GM23338 (cell line): ENCODE data around the gene SESN1. TPM values are rescaled to one million over a fixed set of nuclear protein-coding genes. Genes with fewer than 3 reads are reported as not detected.

Experiments
- ATAC-seq: fragments of 200-7000 bp; cut with Tn5 transposase; 3 replicates; pipeline ENCODE4 v1.9.1; 2020
- DNase-seq: peaks from one replicate; pipeline ENCODE4 v3.0.0-alpha.2; 2015; ENCODE audit warnings: low spot score
- H2AFZ ChIP-seq: fragments of 200-600 bp; sonication (generic); 2 replicates; pipeline ENCODE4 v1.8.0; 2016; ENCODE audit warnings: antibody characterized with exemption, mild to moderate bottlenecking, moderate library complexity
- H3F3A ChIP-seq: fragments of 200-600 bp; sonication (generic); replicated peaks from 2 replicates; pipeline ENCODE4 v1.8.0; 2017; ENCODE audit warnings: antibody characterized with exemption, mixed run types, low read depth
- H3K27ac ChIP-seq: fragments of 200-600 bp; sonication (generic); 2 replicates; pipeline ENCODE4 v1.6.1; 2016; ENCODE audit warnings: low read depth
- H3K27me3 ChIP-seq: fragments of 200-600 bp; sonication (generic); 2 replicates; pipeline ENCODE4 v1.8.0; 2016; ENCODE audit warnings: mild to moderate bottlenecking, mixed run types, moderate library complexity; ENCODE audit not compliant: insufficient read depth
- H3K36me3 ChIP-seq: fragments of 200-600 bp; sonication (generic); 2 replicates; pipeline ENCODE4 v1.8.0; 2016; ENCODE audit warnings: mild to moderate bottlenecking; ENCODE audit not compliant: insufficient read depth
- H3K4me1 ChIP-seq: fragments of 200-600 bp; sonication (generic); 2 replicates; pipeline ENCODE4 v1.8.0; 2016; ENCODE audit warnings: mild to moderate bottlenecking, moderate library complexity; ENCODE audit not compliant: insufficient read depth
- H3K4me2 ChIP-seq: fragments of 200-600 bp; sonication (generic); 2 replicates; pipeline ENCODE4 v1.7.1; 2017; ENCODE audit warnings: mixed run types
- H3K4me3 ChIP-seq: fragments of 200-600 bp; sonication (generic); 2 replicates; pipeline ENCODE4 v1.6.1; 2016; ENCODE audit warnings: mixed run types
- H3K79me2 ChIP-seq: fragments of 200-600 bp; sonication (generic); replicated peaks from 2 replicates; pipeline ENCODE4 v1.8.0; 2017; ENCODE audit warnings: mild to moderate bottlenecking; ENCODE audit not compliant: insufficient read depth
- H3K9me2 ChIP-seq: fragments of 200-600 bp; sonication (generic); 2 replicates; pipeline ENCODE4 v1.8.0; 2017; ENCODE audit not compliant: insufficient read depth
- H4K20me1 ChIP-seq: fragments of 200-600 bp; sonication (generic); replicated peaks from 2 replicates; pipeline ENCODE4 v1.8.0; 2017; ENCODE audit warnings: mild to moderate bottlenecking; ENCODE audit not compliant: insufficient read depth
- H3K27ac Mint-ChIP-seq: 2 replicates; pipeline ENCODE4 v1.8.0; 2020; ENCODE audit warnings: inconsistent platforms, mild to moderate bottlenecking, moderate library complexity, mixed read lengths
- H3K27me3 Mint-ChIP-seq: 3 replicates; pipeline ENCODE4 v1.8.0; 2022; ENCODE audit warnings: low read depth, mild to moderate bottlenecking, moderate library complexity, mixed read lengths, inconsistent platforms; ENCODE audit not compliant: insufficient read depth, poor library complexity
- H3K36me3 Mint-ChIP-seq: 3 replicates; pipeline ENCODE4 v1.8.0; 2021; ENCODE audit warnings: low read depth, mild to moderate bottlenecking, inconsistent platforms, moderate library complexity, mixed read lengths
- H3K4me1 Mint-ChIP-seq: 3 replicates; pipeline ENCODE4 v1.8.0; 2020; ENCODE audit warnings: mild to moderate bottlenecking, inconsistent platforms, mixed read lengths
- H3K4me3 Mint-ChIP-seq: 3 replicates; pipeline ENCODE4 v1.8.0; 2021; ENCODE audit warnings: moderate library complexity, mild to moderate bottlenecking, inconsistent platforms, mixed read lengths
- H3K9me3 Mint-ChIP-seq: 3 replicates; pipeline ENCODE4 v1.8.0; 2020; ENCODE audit warnings: moderate library complexity, mild to moderate bottlenecking, inconsistent platforms, mixed read lengths
- CREB1 ChIP-seq: fragments of 250-450 bp; sonication (Bioruptor Pico); IDR thresholded peaks from 2 replicates; pipeline ENCODE4 v1.5.0; 2020; ENCODE audit warnings: low read depth, mild to moderate bottlenecking, moderate library complexity
- CTCF ChIP-seq, 2 experiments: fragments of 200-600 bp in 1 of 2; sonication (generic) in 1 of 2; conservative IDR thresholded peaks; 2 replicates each; pipeline versions ENCODE4 v1.5.1 to v1.6.1; 2016 to 2017; ENCODE audit warnings: antibody characterized with exemption in 2 of 2, low read depth in 2 of 2, mild to moderate bottlenecking in 2 of 2, moderate library complexity in 1 of 2
- EZH2 ChIP-seq: fragments of 200-600 bp; sonication (generic); IDR thresholded peaks from one replicate; pipeline ENCODE4 v1.8.0; 2017; ENCODE audit warnings: antibody characterized with exemption, mild to moderate bottlenecking, low read depth; ENCODE audit not compliant: unreplicated experiment
- EZH2phosphoT487 ChIP-seq: fragments of 200-600 bp; sonication (generic); IDR thresholded peaks from one replicate; pipeline ENCODE4 v1.8.1; 2018; ENCODE audit warnings: antibody characterized with exemption; ENCODE audit not compliant: unreplicated experiment
- JUNB ChIP-seq: IDR thresholded peaks from one replicate; pipeline ENCODE4 v1.6.1; 2016; ENCODE audit warnings: antibody characterized with exemption; ENCODE audit not compliant: unreplicated experiment
- NANOG ChIP-seq: IDR thresholded peaks from 2 replicates; pipeline ENCODE4 v1.6.1; 2016; ENCODE audit warnings: antibody characterized with exemption, borderline replicate concordance
- POLR2AphosphoS5 ChIP-seq: IDR thresholded peaks from 2 replicates; pipeline ENCODE4 v1.6.1; 2016; ENCODE audit warnings: antibody characterized with exemption, low read depth
- REST ChIP-seq: IDR thresholded peaks from one replicate; pipeline ENCODE4 v1.6.1; 2018; ENCODE audit warnings: antibody characterized with exemption; ENCODE audit not compliant: unreplicated experiment
- ZNF114 ChIP-seq: fragments of 250-450 bp; sonication (Bioruptor Pico); IDR thresholded peaks from 2 replicates; pipeline ENCODE4 v1.5.0; 2020; ENCODE audit warnings: mild to moderate bottlenecking, moderate library complexity
- ZNF331 ChIP-seq: fragments of 250-450 bp; sonication (Bioruptor Pico); IDR thresholded peaks from 2 replicates; pipeline ENCODE4 v1.5.0; 2020; ENCODE audit warnings: low read depth, mild to moderate bottlenecking, moderate library complexity
- polyA plus RNA-seq: library from polyadenylated mRNA; unstranded; fragments of >200 nt; fragmentation: Nextera tagmentation; extraction: Ambion mirVana; gene quantifications from 2 replicates; pipeline ENCODE4 v1.2.1, GENCODE V29; 2016
- total RNA-seq: library from RNA; depleted of rRNA; stranded (reverse); fragments of >200 nt; shearing (Covaris generic); gene quantifications from 2 replicates; pipeline ENCODE4 v1.2.3, GENCODE V29; 2014

SESN1 gene
- total and polyA plus RNA-seq, 2 experiments from 2014 or later: 26.2 to 36.4 TPM

GRCh38 chr6:109076377-109076776 lies 18.3 kb downstream of the SESN1 start (continued):
- no peak for TF ChIP-seq CTCF (conservative IDR thresholded peaks at IDR 0.05; ENCODE audit: low read depth in 2 of 2)
- no peak for TF ChIP-seq POLR2AphosphoS5
- no peak for TF ChIP-seq ZNF114 (CRISPR knock-in tag)
- TF ChIP-seq EZH2phosphoT487: no peak
- no peak for TF ChIP-seq NANOG

- H3K27ac Mint-ChIP-seq: no peak overlapping the region
Measured at GRCh38 chr6:109075934-109076333, 18.7 kb downstream of the SESN1 start.

More at GRCh38 chr6:109075934-109076333, 18.7 kb downstream of the SESN1 start:
- TF ChIP-seq EZH2phosphoT487 (no peak), CREB1 (CRISPR knock-in tag) (no peak), REST (no peak), JUNB (no peak), NANOG (no peak), ZNF331 (CRISPR knock-in tag) (no peak), EZH2 (no peak)
- no peaks in the 10 kb centered on the region for H3K9me3 Mint-ChIP-seq
- no peaks in the 10 kb centered on the region for H3K4me1 ChIP-seq
- H3K4me3 ChIP-seq: no peak overlapping the region
- no peaks in the 10 kb centered on the region for H3K27me3 ChIP-seq
- H3K9me2 ChIP-seq: no peaks in the 10 kb centered on the region
- H3K27ac ChIP-seq: no peak overlapping the region
- H2AFZ ChIP-seq: no peak overlapping the region
- H3K4me3 Mint-ChIP-seq: no peak overlapping the region
- H3F3A ChIP-seq: no peaks in the 10 kb centered on the region
- H3K27me3 Mint-ChIP-seq: no peaks in the 10 kb centered on the region
- no peaks in the 10 kb centered on the region for H3K36me3 Mint-ChIP-seq
- peaks cover 5% of the 10 kb centered on the region; the same call in 2 of the 3 replicates for H3K4me1 Mint-ChIP-seq
- no peaks in the 10 kb centered on the region for H3K36me3 ChIP-seq
- DNase-seq (no peak), ATAC-seq (no peak)
- no peaks in the 10 kb centered on the region for H4K20me1 ChIP-seq
- H3K79me2 ChIP-seq: no peaks in the 10 kb centered on the region
- H3K4me2 ChIP-seq: no peak overlapping the region
